ENCODE data around the gene DOHH. TPM values are rescaled to one million over a fixed set of nuclear protein-coding genes. Genes with fewer than 3 reads are reported as not detected.

The DOHH gene
- total and polyA plus RNA-seq, 9 of the 15 experiments (the other 6 are each of a cell fraction or from before 2014, with no cell fraction given): 0.14 to 47.2 (median 5.1) TPM

DNA sequence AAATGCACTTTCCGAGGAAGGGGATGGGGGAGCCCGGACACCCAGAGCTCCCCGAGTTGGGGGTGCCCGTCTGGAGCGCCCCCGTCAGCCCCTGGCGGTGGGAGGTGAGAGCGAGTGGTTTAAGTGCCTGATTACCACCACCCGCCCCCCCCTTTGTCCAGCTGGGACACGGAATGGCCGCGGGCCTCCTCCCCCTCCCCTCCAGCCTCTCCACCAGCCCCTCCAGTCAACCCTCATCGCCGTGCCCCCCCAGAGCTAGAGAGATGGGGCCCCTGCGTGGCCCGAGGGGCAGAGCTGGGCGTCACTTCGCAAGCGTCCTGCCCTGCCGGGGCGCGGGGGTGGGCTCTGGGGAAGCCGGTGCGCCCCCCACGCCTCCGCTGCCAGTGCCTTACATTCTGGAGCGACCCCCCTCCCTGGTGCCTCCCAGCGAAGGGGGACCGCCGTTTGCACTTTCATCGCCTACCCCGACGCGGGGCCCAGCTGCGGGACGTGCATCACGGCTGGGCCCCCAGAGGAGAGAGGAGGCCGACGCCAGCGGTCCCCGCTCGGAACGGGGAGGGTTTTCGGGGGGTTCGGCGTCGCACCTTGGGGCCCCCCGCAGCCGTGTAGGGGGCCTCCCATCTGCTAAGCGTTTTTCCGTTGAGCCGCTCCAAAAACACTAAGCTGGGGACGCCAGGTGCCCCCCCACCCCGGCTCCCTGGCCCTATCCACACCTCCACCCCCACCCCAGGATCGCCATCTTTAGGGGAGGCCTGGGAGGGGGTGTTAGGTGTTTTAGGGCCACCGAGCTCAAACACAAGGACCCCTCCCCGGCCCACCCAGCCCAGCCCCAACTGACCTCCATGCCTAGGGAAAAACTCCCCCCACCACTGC lies 36.5 kb downstream of the DOHH start:
- ChIA-PET CTCF (ENCODE audit: low intra/inter-chr PET ratio) (no interaction called here), POLR2A (interaction anchor here (0.6 kb wide), 1 partner anchor 273 kb away, joined by 3 read pairs; no protein-coding TSS in a partner anchor)
- no peak overlapping the region for H3K9ac ChIP-seq (ENCODE audit: insufficient read depth in 1 of 2, low read depth in 2 of 2, low read length in 2 of 2)
- no peak overlapping the region for H3K27ac ChIP-seq (ENCODE audit: extremely low read depth, low read depth, low read length)
- ATAC-seq (no peak), FAIRE-seq (no peak), DNase-seq (ENCODE audit: extremely low read depth in 1 of 4, low spot score in 3 of 4) (peak in 1 of 4 experiments; percentile 21)
- H3K36me3 ChIP-seq (ENCODE audit: control insufficient read depth, insufficient read depth, low read length): peaks cover 41% of the 10 kb centered on the region; the same call in 2 of the 3 replicates
- peaks cover 0 to 40% of the 10 kb centered on the region in 2 experiments; a peak in 2 of 5 replicates for H3K4me1 ChIP-seq (replicated peaks in 1 of 2; ENCODE audit: control insufficient read depth in 2 of 2, insufficient read depth in 2 of 2, low read length in 2 of 2)
- no peaks in the 10 kb centered on the region for H3K27me3 ChIP-seq (ENCODE audit: control insufficient read depth in 2 of 2, insufficient read depth in 2 of 2, low read length in 2 of 2)
- H3K9me3 ChIP-seq (replicated peaks; ENCODE audit: control insufficient read depth, insufficient read depth, low read depth, low read length): peaks cover 7% of the 10 kb centered on the region
- BruUV-seq (replicated peaks): no TSS peak
- no peaks in the 10 kb centered on the region for H3K9me1 ChIP-seq (ENCODE audit: control insufficient read depth, insufficient read depth, low read length)
- H3K4me2 ChIP-seq (ENCODE audit: insufficient read depth, low read length): no peak overlapping the region
- no peaks in the 10 kb centered on the region for H3K79me2 ChIP-seq (ENCODE audit: control insufficient read depth, insufficient read depth, low read length)
- no peak overlapping the region for H3K4me3 ChIP-seq
- intact Hi-C loops (cut with micrococcal nuclease): no loop called here
- no peaks in the 10 kb centered on the region for H4K20me1 ChIP-seq (replicated peaks; ENCODE audit: control insufficient read depth, insufficient read depth, low read length)
- 94% methylated on average over 11 of the region's 57 CpGs for WGBS (ENCODE audit: insufficient coverage, low coverage, missing lambda C conversion rate)
- in situ Hi-C loops (cut with MboI): no loop called here
- no peak overlapping the region for H2AFZ ChIP-seq (ENCODE audit: low read depth, low read length)
- TF ChIP-seq, protein P1, sequence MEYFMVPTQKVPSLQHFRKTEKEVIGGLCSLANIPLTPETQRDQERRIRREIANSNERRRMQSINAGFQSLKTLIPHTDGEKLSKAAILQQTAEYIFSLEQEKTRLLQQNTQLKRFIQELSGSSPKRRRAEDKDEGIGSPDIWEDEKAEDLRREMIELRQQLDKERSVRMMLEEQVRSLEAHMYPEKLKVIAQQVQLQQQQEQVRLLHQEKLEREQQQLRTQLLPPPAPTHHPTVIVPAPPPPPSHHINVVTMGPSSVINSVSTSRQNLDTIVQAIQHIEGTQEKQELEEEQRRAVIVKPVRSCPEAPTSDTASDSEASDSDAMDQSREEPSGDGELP (CRISPR knock-in tag; IDR thresholded peaks at IDR 0.05; ENCODE audit: borderline replicate concordance): no peak
- no peak for TF ChIP-seq ZNF174 (CRISPR knock-in tag; IDR thresholded peaks at IDR 0.05)
- TF ChIP-seq ZNF121 (CRISPR knock-in tag; conservative IDR thresholded peaks at IDR 0.05): no peak
- no peak for TF ChIP-seq THRAP3 (IDR thresholded peaks at IDR 0.05; ENCODE audit: borderline replicate concordance)
- TF ChIP-seq POLR2G (IDR thresholded peaks at IDR 0.05; ENCODE audit: low read depth, low read length): peak; percentile 71
- TF ChIP-seq NCOA4 (IDR thresholded peaks at IDR 0.05; ENCODE audit: partially characterized antibody): no peak
- TF ChIP-seq, protein P2, sequence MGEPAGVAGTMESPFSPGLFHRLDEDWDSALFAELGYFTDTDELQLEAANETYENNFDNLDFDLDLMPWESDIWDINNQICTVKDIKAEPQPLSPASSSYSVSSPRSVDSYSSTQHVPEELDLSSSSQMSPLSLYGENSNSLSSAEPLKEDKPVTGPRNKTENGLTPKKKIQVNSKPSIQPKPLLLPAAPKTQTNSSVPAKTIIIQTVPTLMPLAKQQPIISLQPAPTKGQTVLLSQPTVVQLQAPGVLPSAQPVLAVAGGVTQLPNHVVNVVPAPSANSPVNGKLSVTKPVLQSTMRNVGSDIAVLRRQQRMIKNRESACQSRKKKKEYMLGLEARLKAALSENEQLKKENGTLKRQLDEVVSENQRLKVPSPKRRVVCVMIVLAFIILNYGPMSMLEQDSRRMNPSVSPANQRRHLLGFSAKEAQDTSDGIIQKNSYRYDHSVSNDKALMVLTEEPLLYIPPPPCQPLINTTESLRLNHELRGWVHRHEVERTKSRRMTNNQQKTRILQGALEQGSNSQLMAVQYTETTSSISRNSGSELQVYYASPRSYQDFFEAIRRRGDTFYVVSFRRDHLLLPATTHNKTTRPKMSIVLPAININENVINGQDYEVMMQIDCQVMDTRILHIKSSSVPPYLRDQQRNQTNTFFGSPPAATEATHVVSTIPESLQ (CRISPR knock-in tag; IDR thresholded peaks at IDR 0.05): no peak
- TF ChIP-seq, protein P3, sequence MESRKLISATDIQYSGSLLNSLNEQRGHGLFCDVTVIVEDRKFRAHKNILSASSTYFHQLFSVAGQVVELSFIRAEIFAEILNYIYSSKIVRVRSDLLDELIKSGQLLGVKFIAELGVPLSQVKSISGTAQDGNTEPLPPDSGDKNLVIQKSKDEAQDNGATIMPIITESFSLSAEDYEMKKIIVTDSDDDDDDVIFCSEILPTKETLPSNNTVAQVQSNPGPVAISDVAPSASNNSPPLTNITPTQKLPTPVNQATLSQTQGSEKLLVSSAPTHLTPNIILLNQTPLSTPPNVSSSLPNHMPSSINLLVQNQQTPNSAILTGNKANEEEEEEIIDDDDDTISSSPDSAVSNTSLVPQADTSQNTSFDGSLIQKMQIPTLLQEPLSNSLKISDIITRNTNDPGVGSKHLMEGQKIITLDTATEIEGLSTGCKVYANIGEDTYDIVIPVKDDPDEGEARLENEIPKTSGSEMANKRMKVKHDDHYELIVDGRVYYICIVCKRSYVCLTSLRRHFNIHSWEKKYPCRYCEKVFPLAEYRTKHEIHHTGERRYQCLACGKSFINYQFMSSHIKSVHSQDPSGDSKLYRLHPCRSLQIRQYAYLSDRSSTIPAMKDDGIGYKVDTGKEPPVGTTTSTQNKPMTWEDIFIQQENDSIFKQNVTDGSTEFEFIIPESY (CRISPR knock-in tag; IDR thresholded peaks at IDR 0.05): peak; percentile 49
- TF ChIP-seq, protein P4, sequence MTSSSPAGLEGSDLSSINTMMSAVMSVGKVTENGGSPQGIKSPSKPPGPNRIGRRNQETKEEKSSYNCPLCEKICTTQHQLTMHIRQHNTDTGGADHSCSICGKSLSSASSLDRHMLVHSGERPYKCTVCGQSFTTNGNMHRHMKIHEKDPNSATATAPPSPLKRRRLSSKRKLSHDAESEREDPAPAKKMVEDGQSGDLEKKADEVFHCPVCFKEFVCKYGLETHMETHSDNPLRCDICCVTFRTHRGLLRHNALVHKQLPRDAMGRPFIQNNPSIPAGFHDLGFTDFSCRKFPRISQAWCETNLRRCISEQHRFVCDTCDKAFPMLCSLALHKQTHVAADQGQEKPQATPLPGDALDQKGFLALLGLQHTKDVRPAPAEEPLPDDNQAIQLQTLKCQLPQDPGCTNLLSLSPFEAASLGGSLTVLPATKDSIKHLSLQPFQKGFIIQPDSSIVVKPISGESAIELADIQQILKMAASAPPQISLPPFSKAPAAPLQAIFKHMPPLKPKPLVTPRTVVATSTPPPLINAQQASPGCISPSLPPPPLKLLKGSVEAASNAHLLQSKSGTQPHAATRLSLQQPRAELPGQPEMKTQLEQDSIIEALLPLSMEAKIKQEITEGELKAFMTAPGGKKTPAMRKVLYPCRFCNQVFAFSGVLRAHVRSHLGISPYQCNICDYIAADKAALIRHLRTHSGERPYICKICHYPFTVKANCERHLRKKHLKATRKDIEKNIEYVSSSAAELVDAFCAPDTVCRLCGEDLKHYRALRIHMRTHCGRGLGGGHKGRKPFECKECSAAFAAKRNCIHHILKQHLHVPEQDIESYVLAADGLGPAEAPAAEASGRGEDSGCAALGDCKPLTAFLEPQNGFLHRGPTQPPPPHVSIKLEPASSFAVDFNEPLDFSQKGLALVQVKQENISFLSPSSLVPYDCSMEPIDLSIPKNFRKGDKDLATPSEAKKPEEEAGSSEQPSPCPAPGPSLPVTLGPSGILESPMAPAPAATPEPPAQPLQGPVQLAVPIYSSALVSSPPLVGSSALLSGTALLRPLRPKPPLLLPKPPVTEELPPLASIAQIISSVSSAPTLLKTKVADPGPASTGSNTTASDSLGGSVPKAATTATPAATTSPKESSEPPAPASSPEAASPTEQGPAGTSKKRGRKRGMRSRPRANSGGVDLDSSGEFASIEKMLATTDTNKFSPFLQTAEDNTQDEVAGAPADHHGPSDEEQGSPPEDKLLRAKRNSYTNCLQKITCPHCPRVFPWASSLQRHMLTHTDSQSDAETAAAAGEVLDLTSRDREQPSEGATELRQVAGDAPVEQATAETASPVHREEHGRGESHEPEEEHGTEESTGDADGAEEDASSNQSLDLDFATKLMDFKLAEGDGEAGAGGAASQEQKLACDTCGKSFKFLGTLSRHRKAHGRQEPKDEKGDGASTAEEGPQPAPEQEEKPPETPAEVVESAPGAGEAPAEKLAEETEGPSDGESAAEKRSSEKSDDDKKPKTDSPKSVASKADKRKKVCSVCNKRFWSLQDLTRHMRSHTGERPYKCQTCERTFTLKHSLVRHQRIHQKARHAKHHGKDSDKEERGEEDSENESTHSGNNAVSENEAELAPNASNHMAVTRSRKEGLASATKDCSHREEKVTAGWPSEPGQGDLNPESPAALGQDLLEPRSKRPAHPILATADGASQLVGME (CRISPR knock-in tag; IDR thresholded peaks at IDR 0.05): no peak
